Mesendoderm (in vitro differentiated cells): ENCODE data around the gene ARVCF.
A peak's percentile ranks its signal among the peaks of the same experiment; 100 is the strongest.

Source experiments
- DNase-seq: peaks from one replicate; pipeline ENCODE4 v3.0.0; 2013
- H2AK5ac ChIP-seq: 2 replicates; pipeline ENCODE4 v1.6.1; 2013; ENCODE audit warnings: low read length, inconsistent platforms
- H2BK120ac ChIP-seq: 2 replicates; pipeline ENCODE4 v1.6.1; 2013; ENCODE audit warnings: low read depth, mild to moderate bottlenecking, low read length, moderate library complexity, mixed read lengths
- H2BK15ac ChIP-seq: replicated peaks from 2 replicates; pipeline ENCODE4 v1.6.1; 2013; ENCODE audit warnings: low read depth, mild to moderate bottlenecking, moderate library complexity
- H2BK5ac ChIP-seq: 2 replicates; pipeline ENCODE4 v1.6.1; 2013; ENCODE audit warnings: low read length, inconsistent platforms
- H3K18ac ChIP-seq: 2 replicates; pipeline ENCODE4 v1.6.1; 2013; ENCODE audit warnings: mild to moderate bottlenecking, low read length, mixed read lengths
- H3K23ac ChIP-seq: one replicate; pipeline ENCODE4 v1.6.1; 2013; ENCODE audit warnings: low read length
- H3K27ac ChIP-seq: 2 replicates; pipeline ENCODE4 v1.5.1; 2013; ENCODE audit warnings: low read depth, mild to moderate bottlenecking, inconsistent platforms, low read length, moderate library complexity
- H3K27me3 ChIP-seq: 2 replicates; pipeline ENCODE4 v1.6.1; 2013; ENCODE audit warnings: low read length, control low read depth, mild to moderate bottlenecking, inconsistent platforms; ENCODE audit not compliant: insufficient read depth, poor library complexity
- H3K36me3 ChIP-seq: 2 replicates; pipeline ENCODE4 v1.6.1; 2013; ENCODE audit warnings: low read length, inconsistent platforms; ENCODE audit not compliant: control insufficient read depth, insufficient read depth
- H3K4ac ChIP-seq: one replicate; pipeline ENCODE4 v1.6.1; 2013; ENCODE audit warnings: low read depth, mild to moderate bottlenecking, low read length, moderate library complexity
- H3K4me1 ChIP-seq: 2 replicates; pipeline ENCODE4 v1.6.1; 2013; ENCODE audit warnings: low read depth, low read length, inconsistent platforms; ENCODE audit not compliant: control insufficient read depth
- H3K4me2 ChIP-seq: 2 replicates; pipeline ENCODE4 v1.6.1; 2013; ENCODE audit warnings: low read length
- H3K4me3 ChIP-seq: 2 replicates; pipeline ENCODE4 v1.5.1; 2013; ENCODE audit warnings: mild to moderate bottlenecking, low read length
- H3K56ac ChIP-seq: one replicate; pipeline ENCODE4 v1.6.1; 2013; ENCODE audit warnings: low read length
- H3K79me1 ChIP-seq: 2 replicates; pipeline ENCODE4 v1.6.1; 2013; ENCODE audit warnings: low read length, inconsistent platforms
- H3K79me2 ChIP-seq: 2 replicates; pipeline ENCODE4 v1.6.1; 2013; ENCODE audit warnings: mild to moderate bottlenecking, low read length; ENCODE audit not compliant: control insufficient read depth, insufficient read depth
- H3K9ac ChIP-seq: 2 replicates; pipeline ENCODE4 v1.6.1; 2013; ENCODE audit warnings: low read length, inconsistent platforms
- H4K5ac ChIP-seq: one replicate; pipeline ENCODE4 v1.6.1; 2013; ENCODE audit warnings: low read length
- H4K8ac ChIP-seq: one replicate; pipeline ENCODE4 v1.6.1; 2013; ENCODE audit warnings: low read depth, mild to moderate bottlenecking, control low read depth, low read length, moderate library complexity
- WGBS: extraction: QIAGEN DNeasy Blood & Tissue Kit; methylation state at CpG from one replicate; pipeline ENCODE4 v1.1.7; 2013; ENCODE audit warnings: low lambda C conversion rate, missing lambda C conversion rate; ENCODE audit not compliant: insufficient coverage; ENCODE audit errors: extremely low coverage; 5-methylcytosine and 5-hydroxymethylcytosine counted together

The ARVCF gene

DNA sequence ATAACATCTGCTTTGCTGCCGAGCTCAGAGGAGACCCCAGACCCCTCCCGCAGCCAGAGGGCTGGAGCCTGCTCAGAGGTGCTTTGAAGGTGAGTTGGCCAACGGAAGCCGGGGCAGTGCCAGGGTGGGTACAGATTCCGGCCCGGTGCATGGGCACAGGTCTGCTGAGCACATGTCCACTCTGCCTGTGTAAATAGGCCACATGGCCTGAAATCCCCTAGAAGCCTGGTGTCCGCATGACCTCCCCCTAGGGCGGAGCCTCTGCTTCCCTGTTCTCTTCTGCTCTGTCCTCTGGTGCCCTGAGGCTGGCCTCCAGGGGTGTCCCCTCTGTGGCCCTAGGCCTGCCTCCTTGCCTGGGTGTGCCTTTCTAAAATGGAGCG lies 55.4 kb downstream of the ARVCF start:
- no peaks in the 10 kb centered on the region for H3K79me1 ChIP-seq
- no peak overlapping the region for H3K9ac ChIP-seq
- H3K56ac ChIP-seq, result no peak overlapping the region
- no peak overlapping the region for H3K23ac ChIP-seq
- no peak overlapping the region for H2BK15ac ChIP-seq
- no peaks in the 10 kb centered on the region for H3K27me3 ChIP-seq
- H3K4me2 ChIP-seq, result no peak overlapping the region
- H3K18ac ChIP-seq, result no peak overlapping the region
- no peak overlapping the region for H3K27ac ChIP-seq
- no peak overlapping the region for H2BK120ac ChIP-seq
- H4K8ac ChIP-seq, result no peak overlapping the region
- no peak overlapping the region for H4K5ac ChIP-seq
- no peak overlapping the region for H3K4me3 ChIP-seq
- no peak overlapping the region for H3K4ac ChIP-seq
- H2AK5ac ChIP-seq, result no peak overlapping the region
- no peak overlapping the region for H2BK5ac ChIP-seq
- WGBS, result no CpG with 5 or more reads among the region's 9 CpGs
- no peak for DNase-seq
- H3K36me3 ChIP-seq, result no peaks in the 10 kb centered on the region
- no peaks in the 10 kb centered on the region for H3K79me2 ChIP-seq
- peaks cover 9% of the 10 kb centered on the region for H3K4me1 ChIP-seq

DNA sequence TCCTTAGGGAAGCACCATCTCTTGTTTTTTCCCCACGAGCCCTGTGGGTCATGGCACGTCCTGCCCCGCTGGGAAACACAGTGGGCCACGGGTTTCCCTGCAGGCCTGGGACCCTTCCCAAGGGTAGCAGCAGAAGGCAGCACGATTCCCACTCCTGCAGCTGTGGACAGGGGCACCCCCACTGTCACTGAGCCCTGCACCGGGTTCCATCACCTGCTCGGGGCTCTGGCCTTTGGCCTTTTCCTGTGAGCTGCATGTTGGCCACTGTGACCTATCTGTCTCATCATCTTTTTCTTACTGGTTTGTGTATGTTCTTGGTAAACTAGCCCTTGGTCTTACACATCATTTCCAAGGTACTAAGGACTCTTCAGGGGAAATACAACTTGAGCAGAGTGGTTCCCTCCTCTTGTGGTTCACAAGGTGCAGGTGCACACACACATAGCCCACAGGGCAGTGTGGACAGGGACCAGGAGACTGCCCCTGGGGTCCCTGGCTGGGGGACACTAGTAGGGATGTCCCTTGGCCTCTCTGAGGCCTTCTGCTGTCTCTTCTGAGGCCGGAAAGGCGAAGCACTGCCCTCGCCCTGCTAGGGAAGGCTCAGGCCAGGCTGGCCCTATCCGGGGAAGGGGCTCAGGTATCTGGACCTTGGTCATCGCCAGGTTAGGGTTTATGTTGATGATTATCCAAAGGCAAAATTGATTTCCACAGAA lies 56.0 kb downstream of the ARVCF start:
- no peak overlapping the region for H3K4me3 ChIP-seq
- no peak for DNase-seq
- no peak overlapping the region for H3K27ac ChIP-seq
- H4K5ac ChIP-seq, result no peak overlapping the region
- H3K27me3 ChIP-seq, result no peaks in the 10 kb centered on the region
- no peak overlapping the region for H2AK5ac ChIP-seq
- no CpG with 5 or more reads among the region's 12 CpGs for WGBS
- no peak overlapping the region for H3K4ac ChIP-seq
- H3K18ac ChIP-seq, result no peak overlapping the region
- no peak overlapping the region for H4K8ac ChIP-seq
- H3K4me2 ChIP-seq, result no peak overlapping the region
- no peaks in the 10 kb centered on the region for H3K79me2 ChIP-seq
- no peak overlapping the region for H2BK15ac ChIP-seq
- H3K36me3 ChIP-seq, result no peaks in the 10 kb centered on the region
- H2BK120ac ChIP-seq, result no peak overlapping the region
- H3K56ac ChIP-seq, result no peak overlapping the region
- H3K79me1 ChIP-seq, result no peaks in the 10 kb centered on the region
- no peak overlapping the region for H3K23ac ChIP-seq
- no peak overlapping the region for H2BK5ac ChIP-seq
- H3K4me1 ChIP-seq, result peaks cover 9% of the 10 kb centered on the region
- no peak overlapping the region for H3K9ac ChIP-seq

DNA sequence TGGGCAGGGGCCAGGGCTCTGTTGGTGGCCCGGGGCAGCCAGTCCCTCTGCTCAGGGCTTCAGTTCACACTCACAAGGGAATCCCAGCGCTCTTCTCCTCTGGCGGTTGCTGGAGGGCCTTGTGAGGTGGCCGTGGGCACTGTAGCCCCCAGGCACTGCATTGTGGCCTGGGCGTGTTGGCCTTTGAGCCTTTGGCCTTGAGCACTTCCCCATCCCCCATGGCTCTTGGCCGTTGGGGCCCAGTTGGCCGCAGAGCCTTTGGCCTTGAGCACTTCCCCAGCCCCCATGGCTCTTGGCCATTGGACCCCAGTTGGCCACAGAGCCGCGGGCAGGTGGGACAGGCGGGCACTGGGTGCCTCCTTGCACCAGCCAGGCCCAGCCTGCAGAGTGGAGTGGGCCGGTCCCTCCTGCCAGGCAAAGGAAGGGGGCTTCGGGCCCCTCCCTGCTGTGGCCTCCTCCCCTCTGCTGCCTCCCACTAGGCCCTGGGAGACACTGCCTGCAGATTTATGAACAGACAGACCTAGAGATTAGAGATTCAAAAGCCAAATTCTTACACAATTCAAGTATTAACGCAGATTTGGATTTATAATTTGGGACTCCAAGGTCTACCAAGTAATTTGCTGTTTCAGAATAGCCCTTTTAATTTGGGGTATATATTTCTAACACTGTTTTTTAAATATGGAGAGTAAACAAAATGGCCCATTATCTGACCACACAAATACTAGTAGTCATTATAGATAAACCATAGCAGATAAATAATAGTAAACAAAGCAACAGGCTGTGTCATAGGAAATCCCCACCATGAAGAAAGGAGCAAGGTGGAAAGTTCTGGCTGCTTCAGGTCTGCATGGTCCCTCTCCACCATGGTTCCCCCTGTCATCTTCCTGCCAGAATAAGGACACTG lies 56.8 kb downstream of the ARVCF start:
- H4K5ac ChIP-seq, result no peak overlapping the region
- H3K36me3 ChIP-seq, result no peaks in the 10 kb centered on the region
- peak overlapping the region; percentile 32 for H3K4me2 ChIP-seq
- no peaks in the 10 kb centered on the region for H3K79me2 ChIP-seq
- peak overlapping the region; percentile 7 for H3K18ac ChIP-seq
- no peak overlapping the region for H2BK120ac ChIP-seq
- H4K8ac ChIP-seq, result no peak overlapping the region
- WGBS, result no CpG with 5 or more reads among the region's 13 CpGs
- no peak overlapping the region for H2AK5ac ChIP-seq
- DNase-seq, result no peak
- H3K56ac ChIP-seq, result peak overlapping the region; percentile 86
- no peak overlapping the region for H3K4ac ChIP-seq
- H3K23ac ChIP-seq, result no peak overlapping the region
- no peak overlapping the region for H2BK15ac ChIP-seq
- H3K27me3 ChIP-seq, result no peaks in the 10 kb centered on the region
- H2BK5ac ChIP-seq, result peak overlapping the region; percentile 69
- no peaks in the 10 kb centered on the region for H3K79me1 ChIP-seq
- H3K4me1 ChIP-seq, result peaks cover 9% of the 10 kb centered on the region
- H3K27ac ChIP-seq, result no peak overlapping the region
- H3K9ac ChIP-seq, result peak overlapping the region; percentile 62
- no peak overlapping the region for H3K4me3 ChIP-seq

DNA sequence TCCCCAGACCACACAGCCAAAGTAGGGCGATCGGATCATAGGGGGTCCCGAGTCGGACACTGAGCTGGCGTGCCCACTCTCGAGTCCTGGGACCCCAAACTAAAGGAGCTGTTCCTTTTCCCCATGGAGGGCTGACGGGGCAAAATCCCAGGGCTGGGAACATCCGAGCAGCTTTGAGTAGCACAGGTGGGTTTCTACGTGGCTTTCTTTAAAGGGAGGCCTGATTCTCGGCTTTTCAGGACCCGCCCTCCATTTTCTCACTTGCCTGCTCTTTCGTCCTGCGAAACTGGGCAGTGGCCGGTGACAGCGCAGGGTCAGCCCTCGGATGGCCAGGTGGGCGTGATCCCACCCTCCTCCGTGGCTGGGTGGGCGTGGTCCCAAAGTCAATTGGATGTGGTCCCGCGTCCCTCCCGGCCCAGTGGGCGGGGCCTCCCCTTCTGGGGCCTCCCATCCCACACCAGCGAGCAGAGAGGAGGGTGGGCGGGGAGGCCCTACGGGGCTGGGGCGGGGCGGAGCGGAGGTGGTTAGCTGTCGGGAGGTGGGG lies 57.5 kb downstream of the ARVCF start:
- Histone ChIP-seq H3K23ac (no peak overlapping the region), H3K27me3 (no peaks in the 10 kb centered on the region), H2BK5ac (no peak overlapping the region), H3K36me3 (no peaks in the 10 kb centered on the region), H4K5ac (no peak overlapping the region), H3K18ac (peak overlapping the region; percentile 15), H3K79me2 (no peaks in the 10 kb centered on the region), H3K4me3 (peak overlapping the region; percentile 15), H4K8ac (no peak overlapping the region), H3K4ac (no peak overlapping the region), H2BK120ac (no peak overlapping the region), H3K56ac (peak overlapping the region; percentile 86), H3K27ac (no peak overlapping the region), H3K4me1 (peaks cover 9% of the 10 kb centered on the region), H3K4me2 (peak overlapping the region; percentile 77), H3K79me1 (no peaks in the 10 kb centered on the region), H2BK15ac (no peak overlapping the region), H2AK5ac (no peak overlapping the region), H3K9ac (peak overlapping the region; percentile 70)
- DNase-seq, result peak; percentile 98
- no CpG with 5 or more reads among the region's 30 CpGs for WGBS

DNA sequence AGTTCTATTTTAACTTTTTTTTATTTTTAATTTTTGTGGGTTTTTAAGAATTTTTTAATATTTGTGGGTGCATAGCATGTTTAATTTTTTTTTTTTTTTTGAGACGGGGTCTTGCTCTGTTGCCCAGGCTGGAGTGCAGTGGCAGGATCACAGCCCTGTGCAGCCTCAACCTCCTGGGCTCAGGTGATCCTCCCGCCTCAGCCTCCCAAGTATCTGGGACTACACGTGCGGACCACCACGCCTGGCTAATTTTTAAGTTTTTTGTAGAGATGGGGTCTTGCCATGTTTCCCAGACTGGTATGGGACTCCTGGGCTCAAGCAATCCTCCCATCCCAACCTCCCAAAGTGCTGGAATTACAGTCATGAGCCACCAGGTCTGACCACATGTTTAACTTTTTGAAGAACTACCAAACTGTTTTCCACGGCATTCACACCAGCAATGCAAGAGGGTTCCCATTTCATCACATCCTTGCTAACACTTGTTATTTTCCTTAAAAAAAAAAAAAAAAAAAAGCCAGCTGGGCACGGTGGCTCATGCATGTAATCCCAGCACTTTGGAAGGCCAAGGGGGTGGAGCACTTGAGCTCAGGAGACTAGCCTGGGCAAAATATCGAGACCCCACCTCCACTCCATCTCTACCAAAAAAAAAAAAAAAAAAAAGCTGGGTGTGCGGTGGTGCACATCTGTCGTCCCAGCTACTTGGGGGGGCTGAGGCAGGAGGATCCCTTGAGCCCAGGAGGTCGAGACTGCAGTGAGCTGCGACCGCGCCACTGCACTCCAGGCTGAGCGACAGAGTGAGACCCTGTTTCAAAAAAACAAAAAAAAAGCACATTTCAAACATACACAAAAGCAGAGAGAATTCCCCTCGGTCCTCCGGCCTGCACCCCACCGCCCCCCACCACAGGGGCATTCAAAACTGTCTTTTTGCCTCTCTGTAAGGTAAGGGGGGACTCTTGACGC lies 58.3 kb downstream of the ARVCF start:
- H2BK120ac ChIP-seq, result no peak overlapping the region
- no peaks in the 10 kb centered on the region for H3K79me1 ChIP-seq
- H3K4me3 ChIP-seq, result no peak overlapping the region
- peak overlapping the region; percentile 81 for H3K56ac ChIP-seq
- no peak overlapping the region for H4K8ac ChIP-seq
- no peaks in the 10 kb centered on the region for H3K27me3 ChIP-seq
- no peak overlapping the region for H4K5ac ChIP-seq
- no peaks in the 10 kb centered on the region for H3K36me3 ChIP-seq
- DNase-seq, result peak; percentile 23
- no peak overlapping the region for H2BK5ac ChIP-seq
- no peaks in the 10 kb centered on the region for H3K79me2 ChIP-seq
- H3K4me1 ChIP-seq, result peaks cover 6% of the 10 kb centered on the region
- H3K4ac ChIP-seq, result no peak overlapping the region
- WGBS, result no CpG with 5 or more reads among the region's 19 CpGs
- no peak overlapping the region for H3K27ac ChIP-seq
- peak overlapping the region; percentile 70 for H3K9ac ChIP-seq
- H2BK15ac ChIP-seq, result no peak overlapping the region
- peak overlapping the region; percentile 77 for H3K4me2 ChIP-seq
- peak overlapping the region; percentile 15 for H3K18ac ChIP-seq
- H2AK5ac ChIP-seq, result no peak overlapping the region
- H3K23ac ChIP-seq, result no peak overlapping the region
